Measurements from ENCODE around the gene PRLH. TPM values are rescaled to one million over a fixed set of nuclear protein-coding genes. Genes with fewer than 3 reads are reported as not detected.

Gene PRLH
- total RNA-seq, 1 experiment from 2014 or later, result not detected

GRCh38 chr2:237564526-237565131 is 1.7 kb upstream of the PRLH start:
- DNase-seq (ENCODE audit: low spot score), result no peak

- DNase-seq (ENCODE audit: low spot score), result no peak
Observed at GRCh38 chr2:237565974-237566373, 400 bp upstream of the PRLH start.

- DNase-seq (ENCODE audit: low spot score), result no peak
Observed at GRCh38 chr2:237567276-237568029, 1.1 kb downstream of the PRLH start.

GRCh38 chr2:237568121-237568660 is 1.8 kb downstream of the PRLH start:
- DNase-seq (ENCODE audit: low spot score), result no peak

- no peak for DNase-seq (ENCODE audit: low spot score)
Observed at GRCh38 chr2:237569041-237569440, 2.7 kb downstream of the PRLH start.

- DNase-seq (ENCODE audit: low spot score), result no peak
Observed at GRCh38 chr2:237569896-237570295, 3.5 kb downstream of the PRLH start.

- DNase-seq (ENCODE audit: low spot score), result no peak
Observed at GRCh38 chr2:237570776-237571335, 4.5 kb downstream of the PRLH start.

- DNase-seq (ENCODE audit: low spot score), result no peak
Observed at GRCh38 chr2:237571551-237571950, 5.2 kb downstream of the PRLH start.

- DNase-seq (ENCODE audit: low spot score), result peak; percentile 82
Observed at GRCh38 chr2:237572021-237572741, 5.8 kb downstream of the PRLH start.

GRCh38 chr2:237572742-237573101 is 6.3 kb downstream of the PRLH start:
- DNase-seq (ENCODE audit: low spot score), result no peak

GRCh38 chr2:237573721-237574415 is 7.5 kb downstream of the PRLH start:
- no peak for DNase-seq (ENCODE audit: low spot score)

GRCh38 chr2:237574467-237574866 is 8.1 kb downstream of the PRLH start:
- DNase-seq (ENCODE audit: low spot score), result no peak

- no peak for DNase-seq (ENCODE audit: low spot score)
Observed at GRCh38 chr2:237574894-237575868, 8.8 kb downstream of the PRLH start.

- DNase-seq (ENCODE audit: low spot score), result no peak
Observed at GRCh38 chr2:237575869-237576862, 9.8 kb downstream of the PRLH start.

GRCh38 chr2:237576974-237577373 is 10.6 kb downstream of the PRLH start:
- DNase-seq (ENCODE audit: low spot score), result no peak

- no peak for DNase-seq (ENCODE audit: low spot score)
Observed at GRCh38 chr2:237577458-237577857, 11.1 kb downstream of the PRLH start.

- no peak for DNase-seq (ENCODE audit: low spot score)
Observed at GRCh38 chr2:237577956-237578870, 11.8 kb downstream of the PRLH start.

- no peak for DNase-seq (ENCODE audit: low spot score)
Observed at GRCh38 chr2:237581326-237581725, 15.0 kb downstream of the PRLH start.

All from A172 (cell line).